ENCODE measurements around the gene LIME1.

GRCh38 chr20:63751471-63752271 lies 15.2 kb downstream of the LIME1 start:
- TF ChIP-seq EGR1 (IDR thresholded peaks at IDR 0.05; ENCODE audit: low read depth) (no peak), POLR2A (IDR thresholded peaks at IDR 0.05; ENCODE audit: borderline replicate concordance, extremely low read depth, insufficient read depth, insufficient read length) (no peak), RAD21 (IDR thresholded peaks at IDR 0.05; ENCODE audit: low read depth) (no peak)
